Mesendoderm (in vitro differentiated cells): ENCODE results near the gene NIPAL4.

Experiments
- DNase-seq: peaks from one replicate; pipeline ENCODE4 v3.0.0; 2013
- H2AK5ac ChIP-seq: 2 replicates; pipeline ENCODE4 v1.6.1; 2013; ENCODE audit warnings: low read length, inconsistent platforms
- H2BK120ac ChIP-seq: 2 replicates; pipeline ENCODE4 v1.6.1; 2013; ENCODE audit warnings: low read depth, mild to moderate bottlenecking, low read length, moderate library complexity, mixed read lengths
- H2BK15ac ChIP-seq: replicated peaks from 2 replicates; pipeline ENCODE4 v1.6.1; 2013; ENCODE audit warnings: low read depth, mild to moderate bottlenecking, moderate library complexity
- H2BK5ac ChIP-seq: 2 replicates; pipeline ENCODE4 v1.6.1; 2013; ENCODE audit warnings: low read length, inconsistent platforms
- H3K18ac ChIP-seq: 2 replicates; pipeline ENCODE4 v1.6.1; 2013; ENCODE audit warnings: mild to moderate bottlenecking, low read length, mixed read lengths
- H3K23ac ChIP-seq: one replicate; pipeline ENCODE4 v1.6.1; 2013; ENCODE audit warnings: low read length
- H3K27ac ChIP-seq: 2 replicates; pipeline ENCODE4 v1.5.1; 2013; ENCODE audit warnings: low read depth, mild to moderate bottlenecking, inconsistent platforms, low read length, moderate library complexity
- H3K27me3 ChIP-seq: 2 replicates; pipeline ENCODE4 v1.6.1; 2013; ENCODE audit warnings: low read length, control low read depth, mild to moderate bottlenecking, inconsistent platforms; ENCODE audit not compliant: insufficient read depth, poor library complexity
- H3K36me3 ChIP-seq: 2 replicates; pipeline ENCODE4 v1.6.1; 2013; ENCODE audit warnings: low read length, inconsistent platforms; ENCODE audit not compliant: control insufficient read depth, insufficient read depth
- H3K4ac ChIP-seq: one replicate; pipeline ENCODE4 v1.6.1; 2013; ENCODE audit warnings: low read depth, mild to moderate bottlenecking, low read length, moderate library complexity
- H3K4me1 ChIP-seq: 2 replicates; pipeline ENCODE4 v1.6.1; 2013; ENCODE audit warnings: low read depth, low read length, inconsistent platforms; ENCODE audit not compliant: control insufficient read depth
- H3K4me2 ChIP-seq: 2 replicates; pipeline ENCODE4 v1.6.1; 2013; ENCODE audit warnings: low read length
- H3K4me3 ChIP-seq: 2 replicates; pipeline ENCODE4 v1.5.1; 2013; ENCODE audit warnings: mild to moderate bottlenecking, low read length
- H3K56ac ChIP-seq: one replicate; pipeline ENCODE4 v1.6.1; 2013; ENCODE audit warnings: low read length
- H3K79me1 ChIP-seq: 2 replicates; pipeline ENCODE4 v1.6.1; 2013; ENCODE audit warnings: low read length, inconsistent platforms
- H3K79me2 ChIP-seq: 2 replicates; pipeline ENCODE4 v1.6.1; 2013; ENCODE audit warnings: mild to moderate bottlenecking, low read length; ENCODE audit not compliant: control insufficient read depth, insufficient read depth
- H3K9ac ChIP-seq: 2 replicates; pipeline ENCODE4 v1.6.1; 2013; ENCODE audit warnings: low read length, inconsistent platforms
- H4K5ac ChIP-seq: one replicate; pipeline ENCODE4 v1.6.1; 2013; ENCODE audit warnings: low read length
- H4K8ac ChIP-seq: one replicate; pipeline ENCODE4 v1.6.1; 2013; ENCODE audit warnings: low read depth, mild to moderate bottlenecking, control low read depth, low read length, moderate library complexity
- WGBS: extraction: QIAGEN DNeasy Blood & Tissue Kit; methylation state at CpG from one replicate; pipeline ENCODE4 v1.1.7; 2013; ENCODE audit warnings: low lambda C conversion rate, missing lambda C conversion rate; ENCODE audit not compliant: insufficient coverage; ENCODE audit errors: extremely low coverage; 5-methylcytosine and 5-hydroxymethylcytosine counted together

Gene NIPAL4

GRCh38 chr5:157473383-157474320 is 13.6 kb downstream of the NIPAL4 start:
- no peak overlapping the region for H2BK120ac ChIP-seq
- no peak overlapping the region for H3K4me3 ChIP-seq
- H4K5ac ChIP-seq = no peak overlapping the region
- no CpG with 5 or more reads among the region's 7 CpGs for WGBS
- no peaks in the 10 kb centered on the region for H3K4me1 ChIP-seq
- H3K4me2 ChIP-seq = no peak overlapping the region
- H3K27me3 ChIP-seq = no peaks in the 10 kb centered on the region
- H3K9ac ChIP-seq = no peak overlapping the region
- H3K18ac ChIP-seq = no peak overlapping the region
- no peak overlapping the region for H3K23ac ChIP-seq
- no peaks in the 10 kb centered on the region for H3K79me2 ChIP-seq
- H3K79me1 ChIP-seq = no peaks in the 10 kb centered on the region
- H2BK15ac ChIP-seq = no peak overlapping the region
- no peak overlapping the region for H3K4ac ChIP-seq
- H3K56ac ChIP-seq = no peak overlapping the region
- H2BK5ac ChIP-seq = no peak overlapping the region
- H2AK5ac ChIP-seq = no peak overlapping the region
- DNase-seq = no peak
- H4K8ac ChIP-seq = no peak overlapping the region
- H3K36me3 ChIP-seq = peaks cover 9% of the 10 kb centered on the region
- no peak overlapping the region for H3K27ac ChIP-seq

DNA sequence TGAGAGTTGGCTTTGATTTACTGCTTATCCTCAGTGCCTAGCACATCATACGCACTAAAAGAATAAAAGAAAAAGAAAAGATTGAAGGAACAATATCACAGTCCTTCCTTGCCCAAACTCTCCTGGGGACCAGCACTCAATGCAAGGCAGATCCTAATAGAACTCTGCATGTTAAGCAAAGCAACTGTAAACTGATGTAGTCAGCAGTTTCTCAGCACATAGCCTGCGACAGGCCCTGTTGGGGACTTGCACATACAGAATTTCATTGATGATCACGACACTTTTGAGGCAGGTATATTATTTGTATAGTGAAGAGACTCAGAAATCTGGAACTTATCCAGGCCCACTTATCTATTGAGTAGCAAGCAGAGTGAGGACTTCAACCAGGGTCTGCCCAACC is 15.4 kb downstream of the NIPAL4 start:
- no peak overlapping the region for H2AK5ac ChIP-seq
- H2BK5ac ChIP-seq = no peak overlapping the region
- no peaks in the 10 kb centered on the region for H3K4me1 ChIP-seq
- H2BK15ac ChIP-seq = no peak overlapping the region
- H3K4me2 ChIP-seq = no peak overlapping the region
- no peak overlapping the region for H3K9ac ChIP-seq
- no peak overlapping the region for H2BK120ac ChIP-seq
- H3K27me3 ChIP-seq = no peaks in the 10 kb centered on the region
- no peaks in the 10 kb centered on the region for H3K79me1 ChIP-seq
- no peak overlapping the region for H3K18ac ChIP-seq
- no peak overlapping the region for H4K8ac ChIP-seq
- DNase-seq = no peak
- H3K36me3 ChIP-seq = peaks cover 10% of the 10 kb centered on the region
- H3K4ac ChIP-seq = no peak overlapping the region
- no peak overlapping the region for H3K56ac ChIP-seq
- no peak overlapping the region for H3K27ac ChIP-seq
- no peak overlapping the region for H4K5ac ChIP-seq
- no peaks in the 10 kb centered on the region for H3K79me2 ChIP-seq
- WGBS = no CpG with 5 or more reads among the region's 3 CpGs
- no peak overlapping the region for H3K23ac ChIP-seq
- no peak overlapping the region for H3K4me3 ChIP-seq

DNA sequence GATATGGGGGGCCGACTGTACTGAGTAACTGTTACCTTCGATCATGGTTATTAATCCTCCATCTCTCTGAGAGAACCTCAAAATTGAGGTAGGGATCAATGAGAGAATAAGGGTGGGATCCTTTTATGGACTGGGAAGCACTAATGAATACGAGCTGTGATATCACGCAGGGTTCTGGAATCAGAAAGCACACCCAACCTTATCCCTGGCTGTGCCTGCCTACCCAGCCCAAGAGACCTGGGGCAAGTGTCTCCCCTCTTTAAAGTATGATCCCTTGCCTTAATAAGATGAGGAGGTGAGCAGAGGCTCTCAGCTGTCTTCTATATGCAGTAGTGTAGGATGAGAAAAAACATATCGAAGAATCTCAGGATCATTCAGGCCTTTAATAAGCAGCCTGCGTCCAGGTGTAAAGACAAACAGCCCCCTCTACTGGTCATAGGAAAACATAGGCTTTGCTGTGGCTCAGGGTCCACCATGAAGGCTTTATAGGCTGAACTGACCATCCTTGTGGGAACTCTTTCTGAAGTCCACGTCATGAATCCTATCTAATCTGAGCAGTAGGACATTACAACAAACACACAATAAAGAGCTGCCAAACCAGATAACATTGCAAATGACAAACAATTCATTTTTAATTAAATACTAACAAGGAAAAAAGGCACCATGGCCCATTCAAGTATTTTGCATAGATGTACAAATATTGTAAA is 16.8 kb downstream of the NIPAL4 start:
- Histone ChIP-seq H3K79me1 (peaks cover 4% of the 10 kb centered on the region), H3K4me2 (no peak overlapping the region), H3K36me3 (peaks cover 17% of the 10 kb centered on the region), H3K4me3 (no peak overlapping the region), H3K27me3 (no peaks in the 10 kb centered on the region), H3K56ac (no peak overlapping the region), H3K18ac (no peak overlapping the region), H3K4me1 (no peaks in the 10 kb centered on the region), H2BK120ac (no peak overlapping the region), H2BK15ac (no peak overlapping the region), H3K79me2 (no peaks in the 10 kb centered on the region), H2AK5ac (no peak overlapping the region), H4K5ac (no peak overlapping the region), H3K4ac (no peak overlapping the region), H4K8ac (no peak overlapping the region), H2BK5ac (no peak overlapping the region), H3K9ac (no peak overlapping the region), H3K23ac (no peak overlapping the region), H3K27ac (no peak overlapping the region)
- WGBS = no CpG with 5 or more reads among the region's 7 CpGs
- peak; percentile 81 for DNase-seq

- Histone ChIP-seq H3K27ac (no peak overlapping the region), H3K4me1 (no peaks in the 10 kb centered on the region), H2BK15ac (no peak overlapping the region), H3K18ac (no peak overlapping the region), H3K79me1 (peaks cover 4% of the 10 kb centered on the region), H3K4me3 (no peak overlapping the region), H4K5ac (no peak overlapping the region), H2BK5ac (no peak overlapping the region), H3K9ac (no peak overlapping the region), H3K23ac (no peak overlapping the region), H3K56ac (no peak overlapping the region), H3K27me3 (no peaks in the 10 kb centered on the region), H3K4ac (no peak overlapping the region), H2AK5ac (no peak overlapping the region), H4K8ac (no peak overlapping the region), H3K79me2 (no peaks in the 10 kb centered on the region), H3K36me3 (peaks cover 17% of the 10 kb centered on the region), H2BK120ac (no peak overlapping the region), H3K4me2 (no peak overlapping the region)
- WGBS = no CpG with 5 or more reads among the region's 5 CpGs
- DNase-seq = no peak
Observed at GRCh38 chr5:157477814-157478494, 17.9 kb downstream of the NIPAL4 start.

DNA sequence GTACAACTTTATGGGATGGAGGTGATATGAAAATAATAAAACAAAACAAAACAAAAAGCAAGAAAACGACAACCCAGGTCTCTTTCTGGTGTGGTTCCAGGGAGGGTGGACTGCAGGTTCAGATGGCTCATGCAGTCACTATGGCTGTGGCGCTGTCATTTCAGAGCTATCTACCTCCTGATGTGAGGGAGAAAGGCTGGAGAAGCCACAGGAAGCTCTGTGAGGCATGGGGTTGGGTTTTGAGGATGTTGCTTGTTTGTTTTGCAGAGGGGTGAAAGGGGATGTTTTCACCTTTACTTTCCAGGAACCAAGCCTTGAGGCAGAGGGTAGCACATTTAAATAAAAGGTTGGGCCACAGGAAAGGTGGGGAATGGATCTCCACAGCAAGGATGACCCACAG is 18.7 kb downstream of the NIPAL4 start:
- H2AK5ac ChIP-seq = no peak overlapping the region
- no peak overlapping the region for H3K18ac ChIP-seq
- H2BK5ac ChIP-seq = no peak overlapping the region
- DNase-seq = peak; percentile 76
- H2BK120ac ChIP-seq = no peak overlapping the region
- peaks cover 4% of the 10 kb centered on the region for H3K79me1 ChIP-seq
- H3K23ac ChIP-seq = no peak overlapping the region
- H3K4me1 ChIP-seq = no peaks in the 10 kb centered on the region
- H3K9ac ChIP-seq = no peak overlapping the region
- no peak overlapping the region for H3K56ac ChIP-seq
- H3K79me2 ChIP-seq = no peaks in the 10 kb centered on the region
- no peak overlapping the region for H2BK15ac ChIP-seq
- H3K4me3 ChIP-seq = no peak overlapping the region
- no peak overlapping the region for H4K8ac ChIP-seq
- peaks cover 17% of the 10 kb centered on the region for H3K36me3 ChIP-seq
- H3K27ac ChIP-seq = peak overlapping the region; percentile 69
- no peak overlapping the region for H3K4ac ChIP-seq
- no peaks in the 10 kb centered on the region for H3K27me3 ChIP-seq
- H4K5ac ChIP-seq = no peak overlapping the region
- no CpG with 5 or more reads among the region's 2 CpGs for WGBS
- H3K4me2 ChIP-seq = no peak overlapping the region
